SK-N-SH (cell line): Measurements from ENCODE around the gene PDGFA. TPM values are rescaled to one million over a fixed set of nuclear protein-coding genes. Genes with fewer than 3 reads are reported as not detected.

Experiments
- CTCF ChIA-PET: fragments of 300-600, 350-600 bp; formaldehyde crosslinking; extraction: SDS; loops from one replicate; lab custom pipeline; 2021; lab: Yijun Ruan, JAX
- POLR2A ChIA-PET: fragments of 350-600 bp; sonication (Branson Sonifier 250); formaldehyde crosslinking; extraction: SDS; loops from one replicate; lab custom pipeline; 2020; ENCODE audit warnings: antibody characterized with exemption, inconsistent platforms; lab: Yijun Ruan, JAX
- DNase-seq: peaks from one replicate; pipeline ENCODE4 v3.0.0; 2012
- H2AFZ ChIP-seq: fragments of 200-600 bp; sonication (generic); 2 replicates; pipeline ENCODE4 v1.8.1; 2016; ENCODE audit warnings: antibody characterized with exemption, mild to moderate bottlenecking, low read depth
- H3F3A ChIP-seq: fragments of 200-600 bp; sonication (generic); replicated peaks from 2 replicates; pipeline ENCODE3; 2016; ENCODE audit warnings: antibody characterized with exemption, mild to moderate bottlenecking; ENCODE audit not compliant: insufficient read depth
- H3K27ac ChIP-seq, 2 experiments: fragments of 200-500 bp in 1 of 2; fragments of 200-600 bp in 1 of 2; sonication (Bioruptor generic) in 1 of 2; sonication (generic), shearing (Covaris generic) in 1 of 2; 2 replicates each; pipeline versions ENCODE4 v1.5.1 to v1.6.1; 2014 to 2016; ENCODE audit warnings: low read depth in 2 of 2, inconsistent platforms in 1 of 2, low read length in 1 of 2, mild to moderate bottlenecking in 1 of 2, mixed read lengths in 1 of 2
- H3K27me3 ChIP-seq: fragments of 200-600 bp; sonication (generic), shearing (Covaris generic); 2 replicates; pipeline ENCODE4 v1.6.1; 2016; ENCODE audit warnings: mixed run types; ENCODE audit not compliant: insufficient read depth
- H3K36me3 ChIP-seq, 2 experiments: fragments of 200-500 bp in 1 of 2; fragments of 200-600 bp in 1 of 2; sonication (Bioruptor generic) in 1 of 2; sonication (generic) in 1 of 2; replicated peaks in 1 of 2; 2 replicates each; pipeline versions ENCODE3 to v1.5.1; 2014 to 2016; ENCODE audit warnings: low read length in 1 of 2, mild to moderate bottlenecking in 1 of 2; ENCODE audit not compliant: insufficient read depth in 2 of 2, control insufficient read depth in 1 of 2
- H3K4me1 ChIP-seq, 2 experiments: fragments of 200-500 bp in 1 of 2; fragments of 200-600 bp in 1 of 2; sonication (Bioruptor generic) in 1 of 2; sonication (generic), shearing (Covaris generic) in 1 of 2; 2 replicates each; pipeline versions ENCODE4 v1.5.1 to v1.6.1; 2014 to 2016; ENCODE audit warnings: low read depth in 1 of 2, low read length in 1 of 2, mixed run types in 1 of 2; ENCODE audit not compliant: insufficient read depth in 2 of 2, control insufficient read depth in 1 of 2
- H3K4me2 ChIP-seq: fragments of 200-600 bp; sonication (generic), shearing (Covaris generic); 2 replicates; pipeline ENCODE4 v1.6.1; 2017; ENCODE audit warnings: mixed run types
- H3K4me3 ChIP-seq, 2 experiments: fragments of 200-500 bp in 1 of 2; fragments of 200-600 bp in 1 of 2; sonication (Bioruptor generic) in 1 of 2; sonication (generic), shearing (Covaris generic) in 1 of 2; 2 replicates each; pipeline versions ENCODE4 v1.5.1 to v1.8.1; 2014 to 2016; ENCODE audit warnings: low read depth in 2 of 2, inconsistent platforms in 1 of 2, low read length in 1 of 2, mild to moderate bottlenecking in 1 of 2, mixed read lengths in 1 of 2, moderate library complexity in 1 of 2
- H3K79me2 ChIP-seq: fragments of 200-600 bp; sonication (generic); 2 replicates; pipeline ENCODE4 v1.8.1; 2017; ENCODE audit warnings: mild to moderate bottlenecking; ENCODE audit not compliant: insufficient read depth
- H3K9ac ChIP-seq: fragments of 200-600 bp; sonication (generic); 2 replicates; pipeline ENCODE4 v1.6.1; 2017; ENCODE audit warnings: mixed run types
- H3K9me2 ChIP-seq: fragments of 200-600 bp; sonication (generic); 2 replicates; pipeline ENCODE4 v1.6.1; 2017; ENCODE audit warnings: mixed run types
- H3K9me3 ChIP-seq: fragments of 200-600 bp; sonication (generic); 2 replicates; pipeline ENCODE4 v1.6.1; 2017; ENCODE audit warnings: mixed run types, mild to moderate bottlenecking, moderate library complexity
- H4K20me1 ChIP-seq: fragments of 200-600 bp; sonication (generic); 2 replicates; pipeline ENCODE4 v1.6.1; 2017; ENCODE audit warnings: mild to moderate bottlenecking, mixed run types; ENCODE audit not compliant: insufficient read depth
- ELF1 ChIP-seq: IDR thresholded peaks from 2 replicates; pipeline ENCODE4 v1.4.0; 2012
- EP300 ChIP-seq, 2 experiments: IDR thresholded peaks; 2 replicates each; pipeline versions ENCODE4 v1.4.0 to v1.6.1; 2012; ENCODE audit warnings: borderline replicate concordance in 1 of 2, low read depth in 1 of 2, low read length in 1 of 2
- FOSL2 ChIP-seq: IDR thresholded peaks from 2 replicates; pipeline ENCODE4 v1.4.0; 2012; ENCODE audit warnings: low read depth, mild to moderate bottlenecking, moderate library complexity, borderline replicate concordance
- FOXJ3 ChIP-seq: sonication (generic); formaldehyde crosslinking; IDR thresholded peaks from 2 replicates; pipeline ENCODE4 v1.5.1; 2020; ENCODE audit warnings: mild to moderate bottlenecking, missing genetic modification reagents
- FOXM1 ChIP-seq: IDR thresholded peaks from 2 replicates; pipeline ENCODE4 v1.4.0; 2012; ENCODE audit warnings: low read depth, mild to moderate bottlenecking
- MEF2A ChIP-seq: IDR thresholded peaks from 2 replicates; pipeline ENCODE4 v1.4.0; 2012; ENCODE audit warnings: low read depth, borderline replicate concordance
- MXI1 ChIP-seq: IDR thresholded peaks from 2 replicates; pipeline ENCODE4 v1.6.1; 2012; ENCODE audit warnings: mild to moderate bottlenecking, low read depth, low read length, improper control_type of control experiment
- NFIC ChIP-seq: IDR thresholded peaks from 2 replicates; pipeline ENCODE4 v1.4.0; 2012; ENCODE audit warnings: borderline replicate concordance
- NRF1 ChIP-seq: IDR thresholded peaks from 2 replicates; pipeline ENCODE4 v1.6.1; 2012; ENCODE audit warnings: low read depth, mild to moderate bottlenecking, low read length
- POLR2AphosphoS5 ChIP-seq: IDR thresholded peaks from 2 replicates; pipeline ENCODE4 v1.6.1; 2012; ENCODE audit warnings: low read depth, low read length
- RCOR1 ChIP-seq: fragments of 150-350 bp; IDR thresholded peaks from 2 replicates; pipeline ENCODE4 v1.6.1; 2017; ENCODE audit warnings: antibody characterized with exemption, low read length
- RXRA ChIP-seq: IDR thresholded peaks from 2 replicates; pipeline ENCODE4 v1.4.0; 2012; ENCODE audit warnings: low read depth, mild to moderate bottlenecking, borderline replicate concordance
- SIN3A ChIP-seq: IDR thresholded peaks from 2 replicates; pipeline ENCODE4 v1.6.1; 2012; ENCODE audit warnings: low read depth, mild to moderate bottlenecking, low read length, moderate library complexity, borderline replicate concordance
- TAF1 ChIP-seq: IDR thresholded peaks from 2 replicates; pipeline ENCODE4 v1.6.1; 2012; ENCODE audit warnings: low read depth, mild to moderate bottlenecking, low read length, moderate library complexity, borderline replicate concordance
- TCF12 ChIP-seq: IDR thresholded peaks from 2 replicates; pipeline ENCODE4 v1.4.0; 2012
- TEAD4 ChIP-seq: IDR thresholded peaks from 2 replicates; pipeline ENCODE4 v1.4.0; 2012; ENCODE audit warnings: mild to moderate bottlenecking, borderline replicate concordance; ENCODE audit not compliant: insufficient read depth
- WGBS: methylation state at CpG from one replicate; pipeline ENCODE4 v1.1.6; 2017; ENCODE audit warnings: low lambda C conversion rate; 5-methylcytosine and 5-hydroxymethylcytosine counted together
- polyA plus RNA-seq, 3 experiments: library from polyadenylated mRNA; depleted of rRNA; stranded (reverse); fragments of >200 nt; gene quantifications; 2 replicates each; pipeline ENCODE4 v1.2.3, GENCODE V29; 2012
- TF ChIP-seq, protein P1 (sequence below): IDR thresholded peaks from 2 replicates; pipeline ENCODE4; 2012
- TF ChIP-seq, protein P2 (sequence below): IDR thresholded peaks from 2 replicates; pipeline ENCODE4 v1.6.1; 2012; ENCODE audit warnings: mild to moderate bottlenecking, low read depth, low read length, moderate library complexity
- TF ChIP-seq, protein P3 (sequence below): IDR thresholded peaks from 2 replicates; pipeline ENCODE4 v1.4.0; 2012; ENCODE audit warnings: low read depth
- TF ChIP-seq, protein P4 (sequence below): fragments of 150-350 bp; IDR thresholded peaks from 2 replicates; pipeline ENCODE4 v1.6.1; 2017; ENCODE audit warnings: antibody characterized with exemption, low read length, low read depth, borderline replicate concordance
- TF ChIP-seq, protein P5 (sequence below): fragments of 200-600 bp; sonication (generic); IDR thresholded peaks from 2 replicates; pipeline ENCODE4 v1.6.1; 2017; ENCODE audit warnings: antibody characterized with exemption, mild to moderate bottlenecking, moderate library complexity

PDGFA gene
- polyA plus RNA-seq, 1 of the 3 experiments (the other 2 are of a cell fraction) = 18.9 TPM

DNA sequence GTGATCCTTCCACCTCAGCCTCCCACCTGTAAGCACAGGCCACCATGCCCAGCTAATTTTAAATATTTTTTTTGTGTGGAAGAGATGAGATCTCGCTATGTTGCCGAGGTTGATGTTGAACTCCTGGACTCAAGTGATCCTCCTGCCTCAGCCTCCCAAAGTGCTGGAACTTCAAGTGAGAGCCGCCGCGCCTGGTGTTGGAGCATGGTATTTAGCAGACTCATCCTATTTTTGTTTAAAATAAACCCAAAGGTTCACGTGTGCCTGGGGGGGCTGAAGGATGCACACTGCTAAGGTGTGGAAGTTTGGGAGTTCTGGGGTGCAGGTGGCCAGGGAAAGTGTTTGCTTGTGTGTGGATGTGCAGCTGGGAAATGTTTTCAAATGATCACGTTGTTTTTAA is 18.1 kb downstream of the PDGFA start (continued):
- TF ChIP-seq, protein P1, sequence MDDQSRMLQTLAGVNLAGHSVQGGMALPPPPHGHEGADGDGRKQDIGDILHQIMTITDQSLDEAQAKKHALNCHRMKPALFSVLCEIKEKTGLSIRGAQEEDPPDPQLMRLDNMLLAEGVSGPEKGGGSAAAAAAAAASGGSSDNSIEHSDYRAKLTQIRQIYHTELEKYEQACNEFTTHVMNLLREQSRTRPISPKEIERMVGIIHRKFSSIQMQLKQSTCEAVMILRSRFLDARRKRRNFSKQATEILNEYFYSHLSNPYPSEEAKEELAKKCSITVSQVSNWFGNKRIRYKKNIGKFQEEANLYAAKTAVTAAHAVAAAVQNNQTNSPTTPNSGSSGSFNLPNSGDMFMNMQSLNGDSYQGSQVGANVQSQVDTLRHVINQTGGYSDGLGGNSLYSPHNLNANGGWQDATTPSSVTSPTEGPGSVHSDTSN = no peak
- no peak for TF ChIP-seq NRF1
- TF ChIP-seq TCF12 = no peak
- no peak for TF ChIP-seq SIN3A
- TF ChIP-seq FOXJ3 (CRISPR knock-in tag) = no peak

DNA sequence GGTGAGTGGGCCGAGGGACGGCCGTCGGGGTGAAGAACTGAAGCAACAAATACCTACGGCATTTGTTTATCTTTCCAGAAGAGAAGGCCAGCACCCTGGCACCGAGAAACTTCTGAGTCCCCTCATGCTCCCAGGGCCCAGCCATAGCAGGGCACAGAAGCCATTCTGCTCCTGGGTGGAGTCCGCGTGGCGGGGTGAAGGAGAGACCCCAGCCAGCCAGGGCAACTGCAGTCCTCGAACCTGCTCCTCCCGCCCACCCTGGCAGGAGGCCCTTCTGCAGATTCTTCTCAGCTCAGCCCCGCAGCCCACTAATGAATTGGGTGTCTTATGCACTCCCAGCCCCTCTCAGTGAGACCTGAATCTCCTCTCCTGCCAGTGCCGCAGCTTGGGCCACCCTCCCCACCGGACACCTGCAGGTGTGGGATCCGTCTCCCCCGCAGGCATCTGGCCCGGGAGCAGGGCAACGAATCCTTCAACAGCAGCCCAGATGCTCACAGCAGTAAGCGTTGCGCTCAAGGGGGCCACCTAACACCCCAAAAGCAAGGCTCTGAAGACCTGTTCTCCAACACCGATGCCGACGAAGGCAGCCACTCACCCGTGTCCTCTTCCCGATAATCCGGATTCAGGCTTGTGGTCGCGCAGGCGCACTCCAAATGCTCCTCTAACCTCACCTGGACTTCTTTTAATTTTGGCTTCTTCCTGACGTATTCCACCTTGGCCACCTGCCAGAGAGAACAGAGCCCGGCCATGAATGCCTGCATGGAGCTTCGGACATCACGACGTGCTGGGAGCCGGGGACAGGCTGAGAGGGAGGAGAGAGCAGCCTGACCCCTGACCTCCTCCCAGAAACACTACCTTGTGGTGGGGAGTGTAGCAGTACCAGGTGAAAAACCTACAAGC is 18.9 kb downstream of the PDGFA start:
- no peak for TF ChIP-seq NFIC
- TF ChIP-seq POLR2AphosphoS5 = no peak
- TF ChIP-seq FOXJ3 (CRISPR knock-in tag) = no peak
- no peak for TF ChIP-seq TAF1
- no peak for TF ChIP-seq TEAD4
- no peak for TF ChIP-seq RXRA
- TF ChIP-seq, protein P2, sequence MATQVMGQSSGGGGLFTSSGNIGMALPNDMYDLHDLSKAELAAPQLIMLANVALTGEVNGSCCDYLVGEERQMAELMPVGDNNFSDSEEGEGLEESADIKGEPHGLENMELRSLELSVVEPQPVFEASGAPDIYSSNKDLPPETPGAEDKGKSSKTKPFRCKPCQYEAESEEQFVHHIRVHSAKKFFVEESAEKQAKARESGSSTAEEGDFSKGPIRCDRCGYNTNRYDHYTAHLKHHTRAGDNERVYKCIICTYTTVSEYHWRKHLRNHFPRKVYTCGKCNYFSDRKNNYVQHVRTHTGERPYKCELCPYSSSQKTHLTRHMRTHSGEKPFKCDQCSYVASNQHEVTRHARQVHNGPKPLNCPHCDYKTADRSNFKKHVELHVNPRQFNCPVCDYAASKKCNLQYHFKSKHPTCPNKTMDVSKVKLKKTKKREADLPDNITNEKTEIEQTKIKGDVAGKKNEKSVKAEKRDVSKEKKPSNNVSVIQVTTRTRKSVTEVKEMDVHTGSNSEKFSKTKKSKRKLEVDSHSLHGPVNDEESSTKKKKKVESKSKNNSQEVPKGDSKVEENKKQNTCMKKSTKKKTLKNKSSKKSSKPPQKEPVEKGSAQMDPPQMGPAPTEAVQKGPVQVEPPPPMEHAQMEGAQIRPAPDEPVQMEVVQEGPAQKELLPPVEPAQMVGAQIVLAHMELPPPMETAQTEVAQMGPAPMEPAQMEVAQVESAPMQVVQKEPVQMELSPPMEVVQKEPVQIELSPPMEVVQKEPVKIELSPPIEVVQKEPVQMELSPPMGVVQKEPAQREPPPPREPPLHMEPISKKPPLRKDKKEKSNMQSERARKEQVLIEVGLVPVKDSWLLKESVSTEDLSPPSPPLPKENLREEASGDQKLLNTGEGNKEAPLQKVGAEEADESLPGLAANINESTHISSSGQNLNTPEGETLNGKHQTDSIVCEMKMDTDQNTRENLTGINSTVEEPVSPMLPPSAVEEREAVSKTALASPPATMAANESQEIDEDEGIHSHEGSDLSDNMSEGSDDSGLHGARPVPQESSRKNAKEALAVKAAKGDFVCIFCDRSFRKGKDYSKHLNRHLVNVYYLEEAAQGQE = no peak
- no peak for TF ChIP-seq FOSL2
- TF ChIP-seq TCF12 = no peak
- TF ChIP-seq MXI1 = no peak
- TF ChIP-seq ELF1 = no peak
- TF ChIP-seq RCOR1 = no peak
- no peak for TF ChIP-seq FOXM1
- TF ChIP-seq, protein P3, sequence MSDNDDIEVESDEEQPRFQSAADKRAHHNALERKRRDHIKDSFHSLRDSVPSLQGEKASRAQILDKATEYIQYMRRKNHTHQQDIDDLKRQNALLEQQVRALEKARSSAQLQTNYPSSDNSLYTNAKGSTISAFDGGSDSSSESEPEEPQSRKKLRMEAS = no peak
- TF ChIP-seq, protein P4, sequence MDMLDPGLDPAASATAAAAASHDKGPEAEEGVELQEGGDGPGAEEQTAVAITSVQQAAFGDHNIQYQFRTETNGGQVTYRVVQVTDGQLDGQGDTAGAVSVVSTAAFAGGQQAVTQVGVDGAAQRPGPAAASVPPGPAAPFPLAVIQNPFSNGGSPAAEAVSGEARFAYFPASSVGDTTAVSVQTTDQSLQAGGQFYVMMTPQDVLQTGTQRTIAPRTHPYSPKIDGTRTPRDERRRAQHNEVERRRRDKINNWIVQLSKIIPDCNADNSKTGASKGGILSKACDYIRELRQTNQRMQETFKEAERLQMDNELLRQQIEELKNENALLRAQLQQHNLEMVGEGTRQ = no peak
- TF ChIP-seq, protein P1 = no peak
- TF ChIP-seq NRF1 = no peak
- no peak for TF ChIP-seq EP300 (IDR thresholded peaks at IDR 0.05; ENCODE audit: borderline replicate concordance in 1 of 2, low read depth in 1 of 2, low read length in 1 of 2)
- TF ChIP-seq MEF2A = no peak
- TF ChIP-seq, protein P5, sequence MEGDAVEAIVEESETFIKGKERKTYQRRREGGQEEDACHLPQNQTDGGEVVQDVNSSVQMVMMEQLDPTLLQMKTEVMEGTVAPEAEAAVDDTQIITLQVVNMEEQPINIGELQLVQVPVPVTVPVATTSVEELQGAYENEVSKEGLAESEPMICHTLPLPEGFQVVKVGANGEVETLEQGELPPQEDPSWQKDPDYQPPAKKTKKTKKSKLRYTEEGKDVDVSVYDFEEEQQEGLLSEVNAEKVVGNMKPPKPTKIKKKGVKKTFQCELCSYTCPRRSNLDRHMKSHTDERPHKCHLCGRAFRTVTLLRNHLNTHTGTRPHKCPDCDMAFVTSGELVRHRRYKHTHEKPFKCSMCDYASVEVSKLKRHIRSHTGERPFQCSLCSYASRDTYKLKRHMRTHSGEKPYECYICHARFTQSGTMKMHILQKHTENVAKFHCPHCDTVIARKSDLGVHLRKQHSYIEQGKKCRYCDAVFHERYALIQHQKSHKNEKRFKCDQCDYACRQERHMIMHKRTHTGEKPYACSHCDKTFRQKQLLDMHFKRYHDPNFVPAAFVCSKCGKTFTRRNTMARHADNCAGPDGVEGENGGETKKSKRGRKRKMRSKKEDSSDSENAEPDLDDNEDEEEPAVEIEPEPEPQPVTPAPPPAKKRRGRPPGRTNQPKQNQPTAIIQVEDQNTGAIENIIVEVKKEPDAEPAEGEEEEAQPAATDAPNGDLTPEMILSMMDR = no peak
- no peak overlapping the region for H2AFZ ChIP-seq
- H3K36me3 ChIP-seq = peaks cover 27 to 47% of the 10 kb centered on the region in 2 experiments
- DNase-seq = no peak
- no peaks in the 10 kb centered on the region for H3K27me3 ChIP-seq
- no peaks in the 10 kb centered on the region for H3K4me1 ChIP-seq
- no peak overlapping the region for H3K27ac ChIP-seq
- ChIA-PET POLR2A (no interaction called here), CTCF (interaction anchor here (0.7 kb wide), 1 partner anchor 19 kb away, joined by 3 read pairs; the partner anchor contains the start of gene PDGFA)
- no peak overlapping the region for H3K4me2 ChIP-seq
- 96% methylated on average over 26 of the region's 35 CpGs for WGBS
- no peak overlapping the region for H3K4me3 ChIP-seq
- peaks cover 74% of the 10 kb centered on the region for H4K20me1 ChIP-seq
- H3K9me3 ChIP-seq = no peaks in the 10 kb centered on the region
- H3K9me2 ChIP-seq = no peaks in the 10 kb centered on the region
- peaks cover 43% of the 10 kb centered on the region for H3K79me2 ChIP-seq
- H3F3A ChIP-seq = peaks cover 52% of the 10 kb centered on the region
- no peak overlapping the region for H3K9ac ChIP-seq
